MCF 10A (cell line): ENCODE data around the gene SSBP4. TPM values are rescaled to one million over a fixed set of nuclear protein-coding genes. Genes with fewer than 3 reads are reported as not detected.

Experiments
- BruUV-seq: library from RNA; stranded (reverse); fragments of 400-500 nt; replicated peaks from 2 replicates; lab custom pipeline; 2021; lab: Mats Ljungman, UMichigan
- CTCF ChIA-PET: fragments of 300-600 bp; sonication (Branson Sonifier 250); formaldehyde crosslinking; extraction: SDS; loops from one replicate; lab custom pipeline; 2021; ENCODE audit warnings: antibody characterized with exemption, inconsistent platforms; lab: Yijun Ruan, JAX
- POLR2A ChIA-PET: fragments of 300-600, 350-650 bp; sonication (Branson Sonifier 250); formaldehyde crosslinking; extraction: SDS; loops from one replicate; lab custom pipeline; 2020; ENCODE audit warnings: antibody characterized with exemption, inconsistent platforms; lab: Yijun Ruan, JAX
- DNase-seq: peaks from one replicate; pipeline ENCODE4 v3.0.0-alpha.2; 2018; ENCODE audit not compliant: unreplicated experiment
- H3K27ac Mint-ChIP-seq: one replicate; pipeline ENCODE4 v1.8.0; 2022; ENCODE audit warnings: mild to moderate bottlenecking, low read depth, mixed read lengths; ENCODE audit not compliant: unreplicated experiment
- H3K27me3 Mint-ChIP-seq: one replicate; pipeline ENCODE4 v1.8.0; 2022; ENCODE audit warnings: mixed read lengths; ENCODE audit not compliant: insufficient read depth, unreplicated experiment
- H3K36me3 Mint-ChIP-seq: one replicate; pipeline ENCODE4 v1.8.0; 2022; ENCODE audit warnings: mild to moderate bottlenecking, moderate library complexity, mixed read lengths; ENCODE audit not compliant: insufficient read depth, unreplicated experiment
- H3K4me1 Mint-ChIP-seq: one replicate; pipeline ENCODE4 v1.8.0; 2022; ENCODE audit warnings: mixed read lengths; ENCODE audit not compliant: insufficient read depth, unreplicated experiment
- H3K4me3 Mint-ChIP-seq: one replicate; pipeline ENCODE4 v1.8.0; 2022; ENCODE audit warnings: mild to moderate bottlenecking, moderate library complexity, mixed read lengths; ENCODE audit not compliant: unreplicated experiment
- H3K9me3 Mint-ChIP-seq: one replicate; pipeline ENCODE4 v1.8.0; 2022; ENCODE audit warnings: mixed read lengths; ENCODE audit not compliant: unreplicated experiment
- CTCF ChIP-seq: fragments of 200-600 bp; IDR thresholded peaks from one replicate; pipeline ENCODE4 v1.8.0; 2022; ENCODE audit warnings: antibody characterized with exemption, mild to moderate bottlenecking; ENCODE audit not compliant: unreplicated experiment
- intact Hi-C: fragments of 100-400 bp; cut with micrococcal nuclease; formaldehyde crosslinking; loops from 2 replicates; pipeline ENCODE4 v1.14.1; 2022
- total RNA-seq: library from RNA; stranded (reverse); gene quantifications from 2 replicates; pipeline ENCODE4 v1.2.3, GENCODE V29; 2022

SSBP4 gene
- total RNA-seq, 1 experiment from 2014 or later = 26.3 TPM

DNA sequence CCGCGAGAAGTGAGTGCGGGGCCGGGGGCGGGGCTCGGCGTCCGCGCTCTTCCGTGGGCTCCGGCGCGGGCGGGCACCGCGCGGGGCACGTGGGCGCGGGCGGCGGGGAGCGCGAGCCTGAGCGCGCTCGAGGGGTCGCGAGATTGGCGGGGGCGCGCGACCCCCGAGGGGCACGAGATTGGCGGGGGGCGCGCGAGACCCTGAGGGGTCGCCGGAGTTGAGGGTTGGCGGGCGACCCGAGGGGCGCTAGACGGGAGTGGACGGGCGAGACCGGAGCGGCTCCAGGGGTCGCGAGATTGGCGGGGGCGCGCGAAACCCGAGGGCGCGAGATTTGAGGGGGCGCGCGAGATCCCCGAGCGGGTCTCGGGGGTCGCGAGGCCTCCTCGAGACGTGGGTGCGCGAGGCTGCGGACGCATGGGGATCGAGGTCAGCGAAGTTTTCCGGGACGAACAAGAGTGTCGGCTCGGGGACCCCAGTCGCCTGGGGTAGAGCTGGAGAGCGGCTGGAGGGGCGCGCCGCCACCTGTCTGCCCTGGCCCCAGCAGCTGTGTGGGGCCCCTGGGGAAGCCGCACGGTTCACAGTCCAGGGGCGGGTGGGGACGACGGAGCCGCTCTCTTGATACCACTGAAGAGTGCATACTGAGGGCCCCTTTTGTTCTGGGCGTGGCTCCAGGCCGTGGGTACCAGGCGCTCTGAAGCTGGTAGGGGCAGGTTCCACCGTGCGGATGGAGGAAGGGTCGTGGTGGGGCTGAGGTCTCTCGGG, 682 bp downstream of the SSBP4 start:
- peak overlapping the region; percentile 77 for H3K4me3 Mint-ChIP-seq
- peaks cover 29% of the 10 kb centered on the region for H3K4me1 Mint-ChIP-seq
- POLR2A ChIA-PET = interaction anchor here (0.6 to 2.7 kb wide), 20 partner anchors 12 to 141 kb away, joined by 3 to 24 read pairs (median 4); partner anchors contain the start of genes ELL, GDF15, JUND and LSM4
- TF ChIP-seq CTCF = no peak
- no peaks in the 10 kb centered on the region for H3K9me3 Mint-ChIP-seq
- DNase-seq = no peak
- peaks cover 7% of the 10 kb centered on the region for H3K36me3 Mint-ChIP-seq
- CTCF ChIA-PET = interaction anchor here (0.6 to 2.9 kb wide), 15 partner anchors 8 to 610 kb away, joined by 3 to 10 read pairs (median 4); no protein-coding TSS in a partner anchor
- H3K27me3 Mint-ChIP-seq = no peaks in the 10 kb centered on the region
- BruUV-seq = no TSS peak
- intact Hi-C loops = no loop called here
- peak overlapping the region; percentile 72 for H3K27ac Mint-ChIP-seq

GRCh38 chr19:18420930-18421329, 1.7 kb downstream of the SSBP4 start:
- CTCF ChIA-PET = interaction anchor here (0.9 to 2.9 kb wide), 5 partner anchors 9 to 142 kb away, joined by 3 to 8 read pairs (median 3); no protein-coding TSS in a partner anchor

GRCh38 chr19:18421371-18421959, 2.3 kb downstream of the SSBP4 start:
- no peak for TF ChIP-seq CTCF
- Mint-ChIP-seq H3K36me3 (peaks cover 7% of the 10 kb centered on the region), H3K27ac (peak overlapping the region; percentile 66), H3K4me1 (peaks cover 36% of the 10 kb centered on the region), H3K27me3 (no peaks in the 10 kb centered on the region), H3K4me3 (peak overlapping the region; percentile 77), H3K9me3 (no peaks in the 10 kb centered on the region)
- no peak for DNase-seq
- BruUV-seq = no TSS peak
- ChIA-PET CTCF (interaction anchor here (1.0 to 2.9 kb wide), 5 partner anchors 10 to 143 kb away, joined by 3 to 8 read pairs (median 3); no protein-coding TSS in a partner anchor), POLR2A (interaction anchor here (0.6 to 1.4 kb wide), 3 partner anchors 17 to 261 kb away, joined by 3 to 4 read pairs (median 4); no protein-coding TSS in a partner anchor)
- intact Hi-C loops = no loop called here

More at GRCh38 chr19:18420930-18421329, 1.7 kb downstream of the SSBP4 start:
- DNase-seq = no peak
- peaks cover 33% of the 10 kb centered on the region for H3K4me1 Mint-ChIP-seq
- TF ChIP-seq CTCF = no peak
- POLR2A ChIA-PET = interaction anchor here (1.3 to 2.7 kb wide), 3 partner anchors 18 to 142 kb away, joined by 4 to 12 read pairs (median 4); partner anchors contain the start of gene ELL
- BruUV-seq = no TSS peak
- peaks cover 7% of the 10 kb centered on the region for H3K36me3 Mint-ChIP-seq
- H3K27ac Mint-ChIP-seq = no peak overlapping the region
- no peaks in the 10 kb centered on the region for H3K9me3 Mint-ChIP-seq
- H3K4me3 Mint-ChIP-seq = peak overlapping the region; percentile 77
- intact Hi-C loops = no loop called here
- no peaks in the 10 kb centered on the region for H3K27me3 Mint-ChIP-seq
